GM19395 (cell line): ENCODE measurements around the gene DDC.
A peak's percentile ranks its signal among the peaks of the same experiment; 100 is the strongest.

ENCODE experiments used
- ATAC-seq: cut with Tn5 transposase; IDR thresholded peaks from one replicate; pipeline ENCODE4 v1.9.1; 2021; ENCODE audit warnings: mild to moderate bottlenecking, moderate library complexity; ENCODE audit not compliant: unreplicated experiment

Gene DDC

GRCh38 chr7:50421043-50421442 lies 144.2 kb downstream of the DDC start:
- ATAC-seq: no peak

GRCh38 chr7:50418526-50419290 lies 146.5 kb downstream of the DDC start:
- no peak for ATAC-seq

GRCh38 chr7:50418086-50418515 lies 147.1 kb downstream of the DDC start:
- peak; percentile 84 for ATAC-seq

GRCh38 chr7:50416527-50417182 lies 148.6 kb downstream of the DDC start:
- peak; percentile 87 for ATAC-seq

- ATAC-seq: no peak
Measured at GRCh38 chr7:50415844-50416364, 149.3 kb downstream of the DDC start.

- ATAC-seq: no peak
Measured at GRCh38 chr7:50413561-50413960, 151.6 kb downstream of the DDC start.

- ATAC-seq: no peak
Measured at GRCh38 chr7:50412973-50413372, 152.2 kb downstream of the DDC start.

GRCh38 chr7:50411332-50411731 lies 153.9 kb downstream of the DDC start:
- no peak for ATAC-seq

GRCh38 chr7:50409856-50410745 lies 155.1 kb downstream of the DDC start:
- ATAC-seq: peak; percentile 62
